Measurements from ENCODE around the gene EML6. TPM values are rescaled to one million over a fixed set of nuclear protein-coding genes. Genes with fewer than 3 reads are reported as not detected.

EML6 gene
- total and polyA plus RNA-seq, 10 of the 15 experiments (the other 5 are each of a cell fraction or from before 2014, with no cell fraction given) = 0.09 to 0.67 (median 0.21) TPM

DNA sequence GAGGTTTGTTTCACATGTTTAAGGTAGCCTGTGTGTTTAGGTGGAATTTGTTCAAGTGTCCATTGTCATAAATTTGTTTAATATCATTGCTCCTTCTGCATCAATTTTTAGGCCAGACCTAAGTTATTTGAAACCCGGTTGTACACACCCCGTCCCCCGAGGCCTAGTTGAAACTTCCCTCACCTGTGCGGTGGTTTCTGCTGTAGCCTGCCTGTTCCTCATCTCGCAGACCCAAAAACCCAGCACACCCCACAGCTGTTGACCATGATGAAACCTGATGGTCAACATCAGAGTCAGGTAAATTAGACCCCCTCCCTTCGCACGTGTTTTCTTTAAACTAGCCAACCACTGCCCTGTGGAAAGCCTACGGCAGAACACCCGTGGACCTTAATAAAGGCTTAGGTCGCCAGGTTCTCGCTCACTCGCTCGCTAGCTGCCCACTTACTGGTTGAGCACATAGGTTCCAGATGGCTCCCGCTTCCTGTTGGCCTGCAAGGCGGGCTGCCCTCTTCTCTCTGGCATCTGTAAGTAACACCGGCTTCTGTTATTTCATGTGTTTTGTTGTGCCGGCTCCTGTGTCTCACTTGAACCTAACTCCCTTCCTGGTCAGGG, 64.4 kb downstream of the EML6 start:
- CTCF ChIA-PET = no interaction called here
- POLR2A ChIA-PET = no interaction called here
- WGBS (ENCODE audit: insufficient coverage, insufficient replicate concordance, low lambda C conversion rate, missing lambda C conversion rate) = 24% methylated on average over 17 of the region's 17 CpGs
- no peak for ATAC-seq
- H3K4me3 ChIP-seq = no peak overlapping the region
- no peaks in the 10 kb centered on the region for H4K20me1 ChIP-seq (ENCODE audit: control insufficient read depth, insufficient read depth)
- no peak overlapping the region for H3K4me2 ChIP-seq (ENCODE audit: control insufficient read depth, insufficient read depth)
- no peaks in the 10 kb centered on the region for H3K79me2 ChIP-seq (ENCODE audit: control insufficient read depth, insufficient read depth, low read length)
- H2AFZ ChIP-seq (ENCODE audit: control insufficient read depth, low read depth, low read length) = no peak overlapping the region; the same call in 1 of the 2 replicates
- RAD21 ChIA-PET (ENCODE audit: unreplicated experiment) = no interaction called here
- no peaks in the 10 kb centered on the region for H3K36me3 ChIP-seq (ENCODE audit: control insufficient read depth in 2 of 2, insufficient read depth in 2 of 2, low read length in 1 of 2)
- H3K27me3 ChIP-seq (replicated peaks in 1 of 2; ENCODE audit: control insufficient read depth in 2 of 2, insufficient read depth in 2 of 2, low read length in 1 of 2) = peaks cover 0 to 2% of the 10 kb centered on the region in 2 experiments
- H3K9ac ChIP-seq (ENCODE audit: control insufficient read depth, insufficient read depth, low read length) = no peak overlapping the region
- intact Hi-C loops (cut with micrococcal nuclease; ENCODE audit: unreplicated experiment) (no loop called here), in situ Hi-C loops (cut with MboI) (no loop called here)
- H3K9me3 ChIP-seq (replicated peaks; ENCODE audit: control insufficient read depth, insufficient read depth, low read length) = no peaks in the 10 kb centered on the region
- H3K27ac ChIP-seq (ENCODE audit: control insufficient read depth, insufficient read depth) = no peak overlapping the region
- no TSS peak for BruUV-seq (replicated peaks)
- TF ChIP-seq SMAD5 (IDR thresholded peaks at IDR 0.05; ENCODE audit: low read depth) (no peak), DPF2 (IDR thresholded peaks at IDR 0.05) (no peak), BMI1 (IDR thresholded peaks at IDR 0.05; ENCODE audit: borderline replicate concordance) (no peak), LARP7 (IDR thresholded peaks at IDR 0.05) (no peak), CBX5 (IDR thresholded peaks at IDR 0.05; ENCODE audit: low read depth) (no peak), BACH1 (IDR thresholded peaks at IDR 0.05; ENCODE audit: borderline replicate concordance) (no peak), NR2C1 (IDR thresholded peaks at IDR 0.05) (no peak), POLR2A (IDR thresholded peaks at IDR 0.05; ENCODE audit: low read depth, low read length) (no peak), SIX5 (IDR thresholded peaks at IDR 0.05; ENCODE audit: low read depth, low read length, severe bottlenecking) (no peak), NRF1 (conservative IDR thresholded peaks at IDR 0.05; ENCODE audit: low read depth, low read length) (no peak), GATAD2B (conservative IDR thresholded peaks at IDR 0.05; ENCODE audit: low read depth) (no peak)
- TF ChIP-seq, protein P1, sequence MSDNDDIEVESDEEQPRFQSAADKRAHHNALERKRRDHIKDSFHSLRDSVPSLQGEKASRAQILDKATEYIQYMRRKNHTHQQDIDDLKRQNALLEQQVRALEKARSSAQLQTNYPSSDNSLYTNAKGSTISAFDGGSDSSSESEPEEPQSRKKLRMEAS (IDR thresholded peaks at IDR 0.05; ENCODE audit: low read depth, low read length) = no peak
- TF ChIP-seq, protein P2, sequence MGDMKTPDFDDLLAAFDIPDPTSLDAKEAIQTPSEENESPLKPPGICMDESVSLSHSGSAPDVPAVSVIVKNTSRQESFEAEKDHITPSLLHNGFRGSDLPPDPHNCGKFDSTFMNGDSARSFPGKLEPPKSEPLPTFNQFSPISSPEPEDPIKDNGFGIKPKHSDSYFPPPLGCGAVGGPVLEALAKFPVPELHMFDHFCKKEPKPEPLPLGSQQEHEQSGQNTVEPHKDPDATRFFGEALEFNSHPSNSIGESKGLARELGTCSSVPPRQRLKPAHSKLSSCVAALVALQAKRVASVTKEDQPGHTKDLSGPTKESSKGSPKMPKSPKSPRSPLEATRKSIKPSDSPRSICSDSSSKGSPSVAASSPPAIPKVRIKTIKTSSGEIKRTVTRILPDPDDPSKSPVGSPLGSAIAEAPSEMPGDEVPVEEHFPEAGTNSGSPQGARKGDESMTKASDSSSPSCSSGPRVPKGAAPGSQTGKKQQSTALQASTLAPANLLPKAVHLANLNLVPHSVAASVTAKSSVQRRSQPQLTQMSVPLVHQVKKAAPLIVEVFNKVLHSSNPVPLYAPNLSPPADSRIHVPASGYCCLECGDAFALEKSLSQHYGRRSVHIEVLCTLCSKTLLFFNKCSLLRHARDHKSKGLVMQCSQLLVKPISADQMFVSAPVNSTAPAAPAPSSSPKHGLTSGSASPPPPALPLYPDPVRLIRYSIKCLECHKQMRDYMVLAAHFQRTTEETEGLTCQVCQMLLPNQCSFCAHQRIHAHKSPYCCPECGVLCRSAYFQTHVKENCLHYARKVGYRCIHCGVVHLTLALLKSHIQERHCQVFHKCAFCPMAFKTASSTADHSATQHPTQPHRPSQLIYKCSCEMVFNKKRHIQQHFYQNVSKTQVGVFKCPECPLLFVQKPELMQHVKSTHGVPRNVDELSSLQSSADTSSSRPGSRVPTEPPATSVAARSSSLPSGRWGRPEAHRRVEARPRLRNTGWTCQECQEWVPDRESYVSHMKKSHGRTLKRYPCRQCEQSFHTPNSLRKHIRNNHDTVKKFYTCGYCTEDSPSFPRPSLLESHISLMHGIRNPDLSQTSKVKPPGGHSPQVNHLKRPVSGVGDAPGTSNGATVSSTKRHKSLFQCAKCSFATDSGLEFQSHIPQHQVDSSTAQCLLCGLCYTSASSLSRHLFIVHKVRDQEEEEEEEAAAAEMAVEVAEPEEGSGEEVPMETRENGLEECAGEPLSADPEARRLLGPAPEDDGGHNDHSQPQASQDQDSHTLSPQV (IDR thresholded peaks at IDR 0.05) = no peak
- TF ChIP-seq, protein P3, sequence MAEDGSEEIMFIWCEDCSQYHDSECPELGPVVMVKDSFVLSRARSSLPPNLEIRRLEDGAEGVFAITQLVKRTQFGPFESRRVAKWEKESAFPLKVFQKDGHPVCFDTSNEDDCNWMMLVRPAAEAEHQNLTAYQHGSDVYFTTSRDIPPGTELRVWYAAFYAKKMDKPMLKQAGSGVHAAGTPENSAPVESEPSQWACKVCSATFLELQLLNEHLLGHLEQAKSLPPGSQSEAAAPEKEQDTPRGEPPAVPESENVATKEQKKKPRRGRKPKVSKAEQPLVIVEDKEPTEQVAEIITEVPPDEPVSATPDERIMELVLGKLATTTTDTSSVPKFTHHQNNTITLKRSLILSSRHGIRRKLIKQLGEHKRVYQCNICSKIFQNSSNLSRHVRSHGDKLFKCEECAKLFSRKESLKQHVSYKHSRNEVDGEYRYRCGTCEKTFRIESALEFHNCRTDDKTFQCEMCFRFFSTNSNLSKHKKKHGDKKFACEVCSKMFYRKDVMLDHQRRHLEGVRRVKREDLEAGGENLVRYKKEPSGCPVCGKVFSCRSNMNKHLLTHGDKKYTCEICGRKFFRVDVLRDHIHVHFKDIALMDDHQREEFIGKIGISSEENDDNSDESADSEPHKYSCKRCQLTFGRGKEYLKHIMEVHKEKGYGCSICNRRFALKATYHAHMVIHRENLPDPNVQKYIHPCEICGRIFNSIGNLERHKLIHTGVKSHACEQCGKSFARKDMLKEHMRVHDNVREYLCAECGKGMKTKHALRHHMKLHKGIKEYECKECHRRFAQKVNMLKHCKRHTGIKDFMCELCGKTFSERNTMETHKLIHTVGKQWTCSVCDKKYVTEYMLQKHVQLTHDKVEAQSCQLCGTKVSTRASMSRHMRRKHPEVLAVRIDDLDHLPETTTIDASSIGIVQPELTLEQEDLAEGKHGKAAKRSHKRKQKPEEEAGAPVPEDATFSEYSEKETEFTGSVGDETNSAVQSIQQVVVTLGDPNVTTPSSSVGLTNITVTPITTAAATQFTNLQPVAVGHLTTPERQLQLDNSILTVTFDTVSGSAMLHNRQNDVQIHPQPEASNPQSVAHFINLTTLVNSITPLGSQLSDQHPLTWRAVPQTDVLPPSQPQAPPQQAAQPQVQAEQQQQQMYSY (CRISPR knock-in tag; IDR thresholded peaks at IDR 0.05) = no peak
- no peak for FAIRE-seq
- DNase-seq (ENCODE audit: low read depth, low spot score) = no peak
- SMC1A ChIA-PET (ENCODE audit: uncharacterized antibody, unreplicated experiment) = interaction anchor here (1.1 kb wide), 1 partner anchor 112 kb away, joined by 3 read pairs; no protein-coding TSS in a partner anchor
- no peaks in the 10 kb centered on the region for H3K4me1 ChIP-seq (ENCODE audit: control insufficient read depth, insufficient read depth, low read length)

Measured in GM12878 (cell line).